ENCODE results near the gene CELF2. TPM values are rescaled to one million over a fixed set of nuclear protein-coding genes. Genes with fewer than 3 reads are reported as not detected.
A peak's percentile ranks its signal among the peaks of the same experiment; 100 is the strongest.
"Not testable (repeated sequence)": the region's sequence is repeated elsewhere in the genome, so short reads cannot be mapped to it uniquely, and the experiment has no call there.

The CELF2 gene
- total RNA-seq, 1 donor from 2014 or later = 89.2 TPM

GRCh38 chr10:11179516-11180105 is 161.9 kb downstream of the CELF2 start:
- intact Hi-C loops (cut with micrococcal nuclease) = loop anchor here (5.0 kb wide), 2 partner anchors 263 to 293 kb away; no protein-coding TSS in a partner anchor
- no peaks in the 10 kb centered on the region for H3K9me3 Mint-ChIP-seq
- H3K27ac Mint-ChIP-seq = peak overlapping the region; percentile 94
- DNase-seq (no peak), ATAC-seq (ENCODE audit: low read depth) (no peak)
- H3K36me3 Mint-ChIP-seq (ENCODE audit: low read depth) = peaks cover 62% of the 10 kb centered on the region
- H3K27me3 Mint-ChIP-seq = no peaks in the 10 kb centered on the region
- H3K4me3 Mint-ChIP-seq = peak overlapping the region; percentile 80
- CTCF ChIA-PET = interaction anchor here (0.8 to 3.8 kb wide), 5 partner anchors 15 to 91 kb away, joined by 3 to 19 read pairs (median 4); no protein-coding TSS in a partner anchor
- peaks cover 36% of the 10 kb centered on the region for H3K4me1 Mint-ChIP-seq
- POLR2A ChIA-PET = interaction anchor here (1.1 to 9.2 kb wide), 11 partner anchors 9 to 77 kb away, joined by 3 to 151 read pairs (median 5); no protein-coding TSS in a partner anchor
- no peak for TF ChIP-seq CTCF (IDR thresholded peaks at IDR 0.05)

GRCh38 chr10:11180228-11180627 is 162.6 kb downstream of the CELF2 start:
- POLR2A ChIA-PET = interaction anchor here (0.9 to 9.2 kb wide), 9 partner anchors 10 to 76 kb away, joined by 3 to 151 read pairs (median 5); no protein-coding TSS in a partner anchor
- no peaks in the 10 kb centered on the region for H3K9me3 Mint-ChIP-seq
- peak overlapping the region; percentile 94 for H3K27ac Mint-ChIP-seq
- H3K4me1 Mint-ChIP-seq = peaks cover 38% of the 10 kb centered on the region
- no peak for DNase-seq
- CTCF ChIA-PET = interaction anchor here (1.7 to 3.8 kb wide), 4 partner anchors 15 to 90 kb away, joined by 4 to 19 read pairs (median 6); no protein-coding TSS in a partner anchor
- peaks cover 65% of the 10 kb centered on the region for H3K36me3 Mint-ChIP-seq (ENCODE audit: low read depth)
- intact Hi-C loops (cut with micrococcal nuclease) = no loop called here
- H3K27me3 Mint-ChIP-seq = no peaks in the 10 kb centered on the region
- TF ChIP-seq CTCF (IDR thresholded peaks at IDR 0.05) = no peak
- H3K4me3 Mint-ChIP-seq = peak overlapping the region; percentile 80
- ATAC-seq (ENCODE audit: low read depth) = peak; percentile 35

- H3K27ac Mint-ChIP-seq = peak overlapping the region; percentile 44
- ATAC-seq (ENCODE audit: low read depth) = no peak
Observed at GRCh38 chr10:11181978-11182377, 164.3 kb downstream of the CELF2 start.

GRCh38 chr10:11183015-11183414 is 165.3 kb downstream of the CELF2 start:
- Mint-ChIP-seq H3K4me3 (no peak overlapping the region), H3K27ac (peak overlapping the region; percentile 44), H3K9me3 (peaks cover 3% of the 10 kb centered on the region), H3K4me1 (peaks cover 62% of the 10 kb centered on the region), H3K36me3 (ENCODE audit: low read depth) (peaks cover 79% of the 10 kb centered on the region), H3K27me3 (no peaks in the 10 kb centered on the region)
- intact Hi-C loops (cut with micrococcal nuclease) = no loop called here
- ATAC-seq (ENCODE audit: low read depth) (no peak), DNase-seq (no peak)
- no peak for TF ChIP-seq CTCF (IDR thresholded peaks at IDR 0.05)
- ChIA-PET CTCF (no interaction called here), POLR2A (interaction anchor here (0.5 to 1.4 kb wide), 3 partner anchors 18 to 44 kb away, joined by 3 to 14 read pairs (median 6); no protein-coding TSS in a partner anchor)

More at GRCh38 chr10:11181978-11182377, 164.3 kb downstream of the CELF2 start:
- ChIA-PET POLR2A (interaction anchor here (0.9 to 1.4 kb wide), 4 partner anchors 18 to 64 kb away, joined by 3 to 14 read pairs (median 4); no protein-coding TSS in a partner anchor), CTCF (no interaction called here)
- no peak for DNase-seq
- Mint-ChIP-seq H3K4me3 (no peak overlapping the region), H3K36me3 (ENCODE audit: low read depth) (peaks cover 72% of the 10 kb centered on the region), H3K9me3 (peaks cover 3% of the 10 kb centered on the region), H3K4me1 (peaks cover 54% of the 10 kb centered on the region), H3K27me3 (no peaks in the 10 kb centered on the region)
- intact Hi-C loops (cut with micrococcal nuclease) = no loop called here
- TF ChIP-seq CTCF (IDR thresholded peaks at IDR 0.05) = no peak

- CTCF ChIA-PET = no interaction called here
- peaks cover 83% of the 10 kb centered on the region for H3K36me3 Mint-ChIP-seq (ENCODE audit: low read depth)
- peaks cover 72% of the 10 kb centered on the region for H3K4me1 Mint-ChIP-seq
- ATAC-seq (ENCODE audit: low read depth) = no peak
- no peaks in the 10 kb centered on the region for H3K27me3 Mint-ChIP-seq
- peak overlapping the region; percentile 46 for H3K27ac Mint-ChIP-seq
- intact Hi-C loops (cut with micrococcal nuclease) = loop anchor here (1.0 kb wide), 1 partner anchor 11 kb away; no protein-coding TSS in a partner anchor
- H3K9me3 Mint-ChIP-seq = peaks cover 6% of the 10 kb centered on the region
- POLR2A ChIA-PET = no interaction called here
- DNase-seq = no peak
- H3K4me3 Mint-ChIP-seq = no peak overlapping the region
- no peak for TF ChIP-seq CTCF (IDR thresholded peaks at IDR 0.05)
Observed at GRCh38 chr10:11184093-11184492, 166.4 kb downstream of the CELF2 start.

GRCh38 chr10:11185128-11185665 is 167.5 kb downstream of the CELF2 start:
- ATAC-seq (ENCODE audit: low read depth); intact Hi-C loops (cut with micrococcal nuclease); POLR2A ChIA-PET; H3K4me3 Mint-ChIP-seq; H3K9me3 Mint-ChIP-seq; DNase-seq; CTCF ChIA-PET; H3K27ac Mint-ChIP-seq; H3K27me3 Mint-ChIP-seq: not testable (repeated sequence)
- peaks cover 81% of the 10 kb centered on the region for H3K4me1 Mint-ChIP-seq
- H3K36me3 Mint-ChIP-seq (ENCODE audit: low read depth) = peaks cover 88% of the 10 kb centered on the region
